ENCODE data around the gene REEP3.

Gene REEP3

GRCh38 chr10:63515002-63515763 is 6.0 kb upstream of the REEP3 start:
- peak; percentile 39 for DNase-seq

GRCh38 chr10:63516207-63516606 is 5.0 kb upstream of the REEP3 start:
- no peak for DNase-seq

GRCh38 chr10:63518690-63519288 is 2.4 kb upstream of the REEP3 start:
- DNase-seq: no peak

- peak; percentile 40 for DNase-seq
These were observed 445 bp downstream of the REEP3 start for GRCh38 chr10:63521416-63522276.

DNA sequence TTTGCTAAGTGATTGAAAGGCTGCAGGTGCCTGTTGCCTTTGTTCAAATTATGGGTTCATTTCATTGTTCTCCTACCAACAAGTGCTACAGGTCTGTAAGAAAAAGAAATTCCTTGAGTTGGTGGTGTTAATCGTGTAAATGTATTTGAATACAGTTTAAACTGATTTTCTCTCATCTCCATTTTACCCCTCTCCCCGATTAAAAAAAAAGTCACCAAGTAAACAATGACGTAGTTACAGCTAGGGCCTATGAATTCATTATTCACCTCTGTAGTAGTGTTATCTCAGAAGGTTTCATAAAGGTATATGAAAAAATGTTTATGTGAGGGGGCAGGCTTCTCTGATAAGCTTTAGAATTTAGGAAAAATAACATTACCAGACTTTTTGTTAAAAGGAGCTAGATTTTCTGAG is 1.1 kb downstream of the REEP3 start:
- DNase-seq: no peak

GRCh38 chr10:63522995-63523394 is 1.8 kb downstream of the REEP3 start:
- no peak for DNase-seq

GRCh38 chr10:63525021-63525420 is 3.8 kb downstream of the REEP3 start:
- no peak for DNase-seq

GRCh38 chr10:63527401-63527800 is 6.2 kb downstream of the REEP3 start:
- DNase-seq: no peak

- no peak for DNase-seq
These were observed 7.0 kb downstream of the REEP3 start for GRCh38 chr10:63528084-63528744.

- no peak for DNase-seq
These were observed 9.2 kb downstream of the REEP3 start for GRCh38 chr10:63530409-63530808.

- DNase-seq: no peak
These were observed 13.5 kb downstream of the REEP3 start for GRCh38 chr10:63534723-63535122.

- no peak for DNase-seq
These were observed 15.5 kb downstream of the REEP3 start for GRCh38 chr10:63536698-63537097.

DNA sequence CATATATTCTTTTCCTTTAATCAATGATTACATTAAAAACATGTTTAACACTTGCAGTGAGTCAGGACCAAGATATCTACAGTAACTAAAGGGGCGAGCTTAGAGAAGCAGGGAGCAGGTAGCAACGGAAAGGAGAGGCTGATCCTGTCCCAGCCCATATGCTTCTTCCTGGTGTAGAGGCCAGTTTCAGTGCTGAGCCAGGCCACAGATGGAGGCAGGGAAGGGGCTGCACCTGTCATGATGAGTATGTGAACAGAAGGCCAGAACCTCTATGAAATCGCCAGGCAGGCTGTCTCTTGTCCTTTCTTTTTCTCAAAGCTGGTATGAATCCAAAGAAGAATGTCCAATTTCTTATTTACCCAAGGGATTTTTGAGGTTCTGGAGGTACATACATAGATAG is 16.3 kb downstream of the REEP3 start:
- DNase-seq: no peak

DNA sequence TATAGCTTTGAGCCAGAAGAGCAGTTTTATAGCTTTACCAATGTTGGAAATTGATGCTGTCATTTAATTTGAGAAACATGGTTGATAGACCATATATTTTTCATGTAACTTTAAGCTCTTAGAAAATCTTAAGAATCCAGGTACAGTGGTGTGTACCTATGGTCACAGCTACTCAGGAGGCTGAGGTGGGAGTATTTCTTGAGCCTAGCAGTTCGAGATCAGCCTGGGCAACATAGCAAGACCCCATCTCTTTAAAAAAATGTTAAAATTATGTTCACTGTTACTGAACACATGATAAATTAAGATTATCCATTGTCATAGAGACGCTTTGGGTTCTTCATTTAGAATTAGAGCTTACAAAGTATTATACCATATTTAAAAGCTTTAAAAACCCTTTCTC is 18.2 kb downstream of the REEP3 start:
- DNase-seq: no peak

- DNase-seq: no peak
These were observed 18.8 kb downstream of the REEP3 start for GRCh38 chr10:63539994-63540393.

- DNase-seq: no peak
These were observed 21.8 kb downstream of the REEP3 start for GRCh38 chr10:63542835-63543575.

DNA sequence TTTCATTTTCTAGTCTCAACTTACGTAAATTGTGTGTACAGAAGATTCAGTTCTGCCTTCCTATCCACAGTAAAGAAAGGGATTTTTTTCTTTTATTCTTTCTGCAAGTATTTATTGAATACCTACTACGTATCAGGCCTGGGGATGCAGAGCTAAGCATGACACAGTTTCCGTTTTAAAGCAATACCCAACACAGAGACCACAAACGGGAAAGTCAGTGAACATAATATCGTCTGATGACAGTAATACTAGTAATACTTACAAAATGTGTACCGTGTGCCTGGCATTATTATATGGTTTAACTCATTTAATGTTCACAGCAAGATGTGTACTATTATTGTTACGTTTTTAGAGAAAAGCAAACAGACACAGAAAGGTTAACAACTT is 22.4 kb downstream of the REEP3 start:
- no peak for DNase-seq

- no peak for DNase-seq
These were observed 23.2 kb downstream of the REEP3 start for GRCh38 chr10:63544418-63544817.

GRCh38 chr10:63547628-63548360 is 26.6 kb downstream of the REEP3 start:
- no peak for DNase-seq

DNA sequence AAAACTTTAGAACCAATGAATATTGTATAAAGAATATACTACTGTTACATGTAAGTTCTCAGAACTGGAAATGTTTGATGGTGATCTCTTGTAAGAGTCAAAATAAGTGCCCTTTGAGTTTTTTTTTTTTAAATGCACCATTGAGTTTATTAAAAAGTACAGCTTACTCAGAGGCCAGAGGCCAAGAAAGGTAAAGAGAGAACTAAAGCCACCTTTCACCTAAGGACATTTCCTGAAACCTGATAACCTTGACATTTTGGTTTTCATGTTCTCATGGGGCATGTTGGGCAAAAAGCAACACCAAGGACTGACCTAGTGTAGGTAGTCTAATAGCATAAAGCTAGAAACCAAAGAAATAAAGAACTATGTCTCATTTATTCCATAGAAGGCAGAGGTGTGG is 27.7 kb downstream of the REEP3 start:
- no peak for DNase-seq

- DNase-seq: no peak
These were observed 28.6 kb downstream of the REEP3 start for GRCh38 chr10:63549810-63550209.

- DNase-seq: peak; percentile 29
These were observed 31.8 kb downstream of the REEP3 start for GRCh38 chr10:63553031-63553430.
